CD4-positive, alpha-beta T cell treated with Interferon gamma for 1 hour (primary cell): ENCODE measurements around the gene ATG7.
"Not testable (repeated sequence)": the region's sequence is repeated elsewhere in the genome, so short reads cannot be mapped to it uniquely, and the experiment has no call there.

ENCODE experiments used
- DNase-seq: peaks from one replicate; pipeline ENCODE4 v3.0.0-alpha.2; 2020

ATG7 gene

GRCh38 chr3:11391174-11391879, 119.1 kb downstream of the ATG7 start:
- DNase-seq, result no peak

GRCh38 chr3:11392014-11392859, 120.0 kb downstream of the ATG7 start:
- DNase-seq, result no peak

- DNase-seq, result no peak
Observed at GRCh38 chr3:11392860-11393114, 120.6 kb downstream of the ATG7 start.

- no peak for DNase-seq
Observed at GRCh38 chr3:11393401-11393800, 121.2 kb downstream of the ATG7 start.

- no peak for DNase-seq
Observed at GRCh38 chr3:11394392-11394791, 122.2 kb downstream of the ATG7 start.

GRCh38 chr3:11400213-11400612, 128.0 kb downstream of the ATG7 start:
- DNase-seq, result no peak

GRCh38 chr3:11401434-11401833, 129.2 kb downstream of the ATG7 start:
- no peak for DNase-seq

GRCh38 chr3:11405323-11405722, 133.1 kb downstream of the ATG7 start:
- DNase-seq, result no peak

GRCh38 chr3:11407644-11408043, 135.4 kb downstream of the ATG7 start:
- DNase-seq, result no peak

GRCh38 chr3:11408324-11408859, 136.2 kb downstream of the ATG7 start:
- DNase-seq, result not testable (repeated sequence)

- no peak for DNase-seq
Observed at GRCh38 chr3:11410564-11410963, 138.4 kb downstream of the ATG7 start.

GRCh38 chr3:11411956-11412355, 139.8 kb downstream of the ATG7 start:
- no peak for DNase-seq

GRCh38 chr3:11413071-11413470, 140.9 kb downstream of the ATG7 start:
- no peak for DNase-seq

- DNase-seq, result no peak
Observed at GRCh38 chr3:11415099-11415498, 142.9 kb downstream of the ATG7 start.

- no peak for DNase-seq
Observed at GRCh38 chr3:11420066-11420465, 147.9 kb downstream of the ATG7 start.

- DNase-seq, result no peak
Observed at GRCh38 chr3:11422291-11422690, 150.1 kb downstream of the ATG7 start.

- DNase-seq, result no peak
Observed at GRCh38 chr3:11423868-11424267, 151.7 kb downstream of the ATG7 start.

GRCh38 chr3:11424277-11424676, 152.1 kb downstream of the ATG7 start:
- no peak for DNase-seq

- no peak for DNase-seq
Observed at GRCh38 chr3:11430207-11430606, 158.0 kb downstream of the ATG7 start.

- no peak for DNase-seq
Observed at GRCh38 chr3:11430624-11431023, 158.4 kb downstream of the ATG7 start.

- DNase-seq, result no peak
Observed at GRCh38 chr3:11431319-11431718, 159.1 kb downstream of the ATG7 start.

- no peak for DNase-seq
Observed at GRCh38 chr3:11434017-11434526, 161.9 kb downstream of the ATG7 start.

GRCh38 chr3:11434563-11435096, 162.4 kb downstream of the ATG7 start:
- DNase-seq, result no peak
